ENCODE measurements around the gene KLRC4.
"Not testable (repeated sequence)": the region's sequence is repeated elsewhere in the genome, so short reads cannot be mapped to it uniquely, and the experiment has no call there.

DNA sequence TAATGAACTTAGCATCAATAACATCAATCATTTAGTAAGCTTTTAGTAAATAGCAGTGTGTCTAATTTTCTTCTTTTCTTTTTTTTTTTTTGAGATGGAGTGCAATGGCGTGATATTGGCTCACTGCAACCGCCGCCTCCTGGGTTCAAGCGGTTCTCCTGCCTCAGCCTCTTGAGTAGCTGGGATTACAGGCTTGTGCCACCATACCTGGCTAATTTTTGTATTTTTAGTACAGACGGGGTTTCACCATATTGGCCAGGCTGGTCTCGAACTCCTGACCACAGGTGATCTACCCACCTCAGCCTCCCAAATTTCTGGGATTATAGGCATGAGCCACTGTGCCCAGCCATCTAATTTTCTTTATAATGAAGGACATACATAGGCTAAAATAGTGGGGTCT lies 22.1 kb downstream of the KLRC4 start:
- TF ChIP-seq, protein P1, sequence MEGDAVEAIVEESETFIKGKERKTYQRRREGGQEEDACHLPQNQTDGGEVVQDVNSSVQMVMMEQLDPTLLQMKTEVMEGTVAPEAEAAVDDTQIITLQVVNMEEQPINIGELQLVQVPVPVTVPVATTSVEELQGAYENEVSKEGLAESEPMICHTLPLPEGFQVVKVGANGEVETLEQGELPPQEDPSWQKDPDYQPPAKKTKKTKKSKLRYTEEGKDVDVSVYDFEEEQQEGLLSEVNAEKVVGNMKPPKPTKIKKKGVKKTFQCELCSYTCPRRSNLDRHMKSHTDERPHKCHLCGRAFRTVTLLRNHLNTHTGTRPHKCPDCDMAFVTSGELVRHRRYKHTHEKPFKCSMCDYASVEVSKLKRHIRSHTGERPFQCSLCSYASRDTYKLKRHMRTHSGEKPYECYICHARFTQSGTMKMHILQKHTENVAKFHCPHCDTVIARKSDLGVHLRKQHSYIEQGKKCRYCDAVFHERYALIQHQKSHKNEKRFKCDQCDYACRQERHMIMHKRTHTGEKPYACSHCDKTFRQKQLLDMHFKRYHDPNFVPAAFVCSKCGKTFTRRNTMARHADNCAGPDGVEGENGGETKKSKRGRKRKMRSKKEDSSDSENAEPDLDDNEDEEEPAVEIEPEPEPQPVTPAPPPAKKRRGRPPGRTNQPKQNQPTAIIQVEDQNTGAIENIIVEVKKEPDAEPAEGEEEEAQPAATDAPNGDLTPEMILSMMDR (IDR thresholded peaks at IDR 0.05; ENCODE audit: low read depth, low read length, missing input control) = not testable (repeated sequence)
- TF ChIP-seq YY1 (IDR thresholded peaks at IDR 0.05); REST (IDR thresholded peaks at IDR 0.05); TAF1 (conservative IDR thresholded peaks at IDR 0.05): not testable (repeated sequence)

Data from liver (tissue), 3 donors.